ENCODE measurements around the gene GNAI2. TPM values are rescaled to one million over a fixed set of nuclear protein-coding genes. Genes with fewer than 3 reads are reported as not detected.

Gene GNAI2
- total RNA-seq, 1 experiment from 2014 or later = 185 TPM

DNA sequence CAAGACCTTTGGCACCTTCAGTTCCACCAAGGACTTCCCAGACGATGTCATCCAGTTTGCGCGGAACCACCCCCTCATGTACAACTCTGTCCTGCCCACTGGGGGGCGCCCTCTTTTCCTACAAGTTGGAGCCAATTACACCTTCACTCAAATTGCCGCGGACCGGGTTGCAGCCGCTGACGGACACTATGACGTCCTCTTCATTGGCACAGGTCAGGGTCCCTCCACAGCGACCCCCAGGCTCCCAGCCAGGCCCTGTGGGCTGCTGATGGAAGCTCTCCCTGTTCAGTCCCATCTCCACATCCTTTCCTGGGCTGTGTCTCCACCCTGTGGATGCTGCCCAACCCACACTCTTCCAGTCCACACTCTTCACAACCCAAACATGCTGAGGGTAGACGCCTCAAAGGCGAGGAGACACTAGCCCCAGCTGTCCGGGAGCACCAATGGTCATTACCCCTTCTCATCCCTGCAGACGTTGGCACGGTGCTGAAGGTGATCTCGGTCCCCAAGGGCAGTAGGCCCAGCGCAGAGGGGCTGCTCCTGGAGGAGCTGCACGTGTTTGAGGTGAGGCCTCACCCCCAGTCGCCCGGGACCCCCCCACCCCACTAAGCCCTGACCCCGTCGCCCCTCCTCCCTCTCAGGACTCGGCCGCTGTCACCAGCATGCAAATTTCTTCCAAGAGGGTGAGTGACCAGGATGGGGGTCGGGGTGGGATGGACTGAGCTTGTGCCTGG lies 38.5 kb downstream of the GNAI2 start:
- Mint-ChIP-seq H3K4me1 (peaks cover 27% of the 10 kb centered on the region), H3K36me3 (no peaks in the 10 kb centered on the region), H3K27me3 (ENCODE audit: low read depth) (peaks cover 64% of the 10 kb centered on the region), H3K4me3 (peak overlapping the region; percentile 80), H3K9me3 (no peaks in the 10 kb centered on the region), H3K27ac (peak overlapping the region; percentile 42; the same call in 1 of the 2 replicates)
- ChIA-PET POLR2A (interaction anchor here (0.8 to 1.3 kb wide), 4 partner anchors 18 to 58 kb away, joined by 3 read pairs; partner anchors contain the start of genes IFRD2 and TUSC2), CTCF (interaction anchor here (0.6 to 12.5 kb wide), 25 partner anchors 10 to 317 kb away, joined by 3 to 145 read pairs (median 7); partner anchors contain the start of genes GNAI2, GNAT1, HYAL1 and HYAL2)
- DNase-seq (ENCODE audit: low spot score) = peak; percentile 88
- ATAC-seq = peak; percentile 43
- TF ChIP-seq GABPB1 (CRISPR knock-in tag; IDR thresholded peaks at IDR 0.05) = no peak
- TF ChIP-seq, protein P1, sequence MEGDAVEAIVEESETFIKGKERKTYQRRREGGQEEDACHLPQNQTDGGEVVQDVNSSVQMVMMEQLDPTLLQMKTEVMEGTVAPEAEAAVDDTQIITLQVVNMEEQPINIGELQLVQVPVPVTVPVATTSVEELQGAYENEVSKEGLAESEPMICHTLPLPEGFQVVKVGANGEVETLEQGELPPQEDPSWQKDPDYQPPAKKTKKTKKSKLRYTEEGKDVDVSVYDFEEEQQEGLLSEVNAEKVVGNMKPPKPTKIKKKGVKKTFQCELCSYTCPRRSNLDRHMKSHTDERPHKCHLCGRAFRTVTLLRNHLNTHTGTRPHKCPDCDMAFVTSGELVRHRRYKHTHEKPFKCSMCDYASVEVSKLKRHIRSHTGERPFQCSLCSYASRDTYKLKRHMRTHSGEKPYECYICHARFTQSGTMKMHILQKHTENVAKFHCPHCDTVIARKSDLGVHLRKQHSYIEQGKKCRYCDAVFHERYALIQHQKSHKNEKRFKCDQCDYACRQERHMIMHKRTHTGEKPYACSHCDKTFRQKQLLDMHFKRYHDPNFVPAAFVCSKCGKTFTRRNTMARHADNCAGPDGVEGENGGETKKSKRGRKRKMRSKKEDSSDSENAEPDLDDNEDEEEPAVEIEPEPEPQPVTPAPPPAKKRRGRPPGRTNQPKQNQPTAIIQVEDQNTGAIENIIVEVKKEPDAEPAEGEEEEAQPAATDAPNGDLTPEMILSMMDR (IDR thresholded peaks at IDR 0.05) = peak; percentile 72

- no peak overlapping the region for H3K27ac Mint-ChIP-seq
- POLR2A ChIA-PET = interaction anchor here (0.8 to 1.5 kb wide), 5 partner anchors 15 to 58 kb away, joined by 3 to 5 read pairs (median 3); partner anchors contain the start of genes IFRD2 and TUSC2
- TF ChIP-seq, protein P2, sequence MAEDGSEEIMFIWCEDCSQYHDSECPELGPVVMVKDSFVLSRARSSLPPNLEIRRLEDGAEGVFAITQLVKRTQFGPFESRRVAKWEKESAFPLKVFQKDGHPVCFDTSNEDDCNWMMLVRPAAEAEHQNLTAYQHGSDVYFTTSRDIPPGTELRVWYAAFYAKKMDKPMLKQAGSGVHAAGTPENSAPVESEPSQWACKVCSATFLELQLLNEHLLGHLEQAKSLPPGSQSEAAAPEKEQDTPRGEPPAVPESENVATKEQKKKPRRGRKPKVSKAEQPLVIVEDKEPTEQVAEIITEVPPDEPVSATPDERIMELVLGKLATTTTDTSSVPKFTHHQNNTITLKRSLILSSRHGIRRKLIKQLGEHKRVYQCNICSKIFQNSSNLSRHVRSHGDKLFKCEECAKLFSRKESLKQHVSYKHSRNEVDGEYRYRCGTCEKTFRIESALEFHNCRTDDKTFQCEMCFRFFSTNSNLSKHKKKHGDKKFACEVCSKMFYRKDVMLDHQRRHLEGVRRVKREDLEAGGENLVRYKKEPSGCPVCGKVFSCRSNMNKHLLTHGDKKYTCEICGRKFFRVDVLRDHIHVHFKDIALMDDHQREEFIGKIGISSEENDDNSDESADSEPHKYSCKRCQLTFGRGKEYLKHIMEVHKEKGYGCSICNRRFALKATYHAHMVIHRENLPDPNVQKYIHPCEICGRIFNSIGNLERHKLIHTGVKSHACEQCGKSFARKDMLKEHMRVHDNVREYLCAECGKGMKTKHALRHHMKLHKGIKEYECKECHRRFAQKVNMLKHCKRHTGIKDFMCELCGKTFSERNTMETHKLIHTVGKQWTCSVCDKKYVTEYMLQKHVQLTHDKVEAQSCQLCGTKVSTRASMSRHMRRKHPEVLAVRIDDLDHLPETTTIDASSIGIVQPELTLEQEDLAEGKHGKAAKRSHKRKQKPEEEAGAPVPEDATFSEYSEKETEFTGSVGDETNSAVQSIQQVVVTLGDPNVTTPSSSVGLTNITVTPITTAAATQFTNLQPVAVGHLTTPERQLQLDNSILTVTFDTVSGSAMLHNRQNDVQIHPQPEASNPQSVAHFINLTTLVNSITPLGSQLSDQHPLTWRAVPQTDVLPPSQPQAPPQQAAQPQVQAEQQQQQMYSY (CRISPR knock-in tag; IDR thresholded peaks at IDR 0.05) = peak; percentile 30; the same call in 1 of the 2 replicates
- peak; percentile 52; the same call in 1 of the 2 replicates for TF ChIP-seq ETV6 (CRISPR knock-in tag; IDR thresholded peaks at IDR 0.05)
- TF ChIP-seq ZBTB21 (CRISPR knock-in tag; IDR thresholded peaks at IDR 0.05; ENCODE audit: borderline replicate concordance) = 0 out of 2 replicates have a peak, but pooled peaks have one; percentile 18
- TF ChIP-seq FOXP1 (CRISPR knock-in tag; IDR thresholded peaks at IDR 0.05; ENCODE audit: borderline replicate concordance) = peak; percentile 20; the same call in 1 of the 2 replicates
- peak; percentile 38; the same call in 1 of the 2 replicates for TF ChIP-seq ZBTB43 (CRISPR knock-in tag; IDR thresholded peaks at IDR 0.05)
- TF ChIP-seq ZNF121 (CRISPR knock-in tag; IDR thresholded peaks at IDR 0.05) = peak; percentile 38; the same call in 1 of the 2 replicates
- TF ChIP-seq TP53 (CRISPR knock-in tag; IDR thresholded peaks at IDR 0.05) = no peak
- TF ChIP-seq, protein P3, sequence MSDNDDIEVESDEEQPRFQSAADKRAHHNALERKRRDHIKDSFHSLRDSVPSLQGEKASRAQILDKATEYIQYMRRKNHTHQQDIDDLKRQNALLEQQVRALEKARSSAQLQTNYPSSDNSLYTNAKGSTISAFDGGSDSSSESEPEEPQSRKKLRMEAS (CRISPR knock-in tag; IDR thresholded peaks at IDR 0.05) = peak; percentile 78
- TF ChIP-seq CDX4 (CRISPR knock-in tag; IDR thresholded peaks at IDR 0.05; ENCODE audit: borderline replicate concordance) = no peak
- TF ChIP-seq, protein P4, sequence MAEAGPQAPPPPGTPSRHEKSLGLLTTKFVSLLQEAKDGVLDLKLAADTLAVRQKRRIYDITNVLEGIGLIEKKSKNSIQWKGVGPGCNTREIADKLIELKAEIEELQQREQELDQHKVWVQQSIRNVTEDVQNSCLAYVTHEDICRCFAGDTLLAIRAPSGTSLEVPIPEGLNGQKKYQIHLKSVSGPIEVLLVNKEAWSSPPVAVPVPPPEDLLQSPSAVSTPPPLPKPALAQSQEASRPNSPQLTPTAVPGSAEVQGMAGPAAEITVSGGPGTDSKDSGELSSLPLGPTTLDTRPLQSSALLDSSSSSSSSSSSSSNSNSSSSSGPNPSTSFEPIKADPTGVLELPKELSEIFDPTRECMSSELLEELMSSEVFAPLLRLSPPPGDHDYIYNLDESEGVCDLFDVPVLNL (CRISPR knock-in tag; IDR thresholded peaks at IDR 0.05; ENCODE audit: borderline replicate concordance, low read depth) = no peak
- TF ChIP-seq, protein P5, sequence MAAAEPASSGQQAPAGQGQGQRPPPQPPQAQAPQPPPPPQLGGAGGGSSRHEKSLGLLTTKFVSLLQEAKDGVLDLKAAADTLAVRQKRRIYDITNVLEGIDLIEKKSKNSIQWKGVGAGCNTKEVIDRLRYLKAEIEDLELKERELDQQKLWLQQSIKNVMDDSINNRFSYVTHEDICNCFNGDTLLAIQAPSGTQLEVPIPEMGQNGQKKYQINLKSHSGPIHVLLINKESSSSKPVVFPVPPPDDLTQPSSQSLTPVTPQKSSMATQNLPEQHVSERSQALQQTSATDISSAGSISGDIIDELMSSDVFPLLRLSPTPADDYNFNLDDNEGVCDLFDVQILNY (CRISPR knock-in tag; IDR thresholded peaks at IDR 0.05) = peak; percentile 52; the same call in 1 of the 2 replicates
- TF ChIP-seq, protein P6, sequence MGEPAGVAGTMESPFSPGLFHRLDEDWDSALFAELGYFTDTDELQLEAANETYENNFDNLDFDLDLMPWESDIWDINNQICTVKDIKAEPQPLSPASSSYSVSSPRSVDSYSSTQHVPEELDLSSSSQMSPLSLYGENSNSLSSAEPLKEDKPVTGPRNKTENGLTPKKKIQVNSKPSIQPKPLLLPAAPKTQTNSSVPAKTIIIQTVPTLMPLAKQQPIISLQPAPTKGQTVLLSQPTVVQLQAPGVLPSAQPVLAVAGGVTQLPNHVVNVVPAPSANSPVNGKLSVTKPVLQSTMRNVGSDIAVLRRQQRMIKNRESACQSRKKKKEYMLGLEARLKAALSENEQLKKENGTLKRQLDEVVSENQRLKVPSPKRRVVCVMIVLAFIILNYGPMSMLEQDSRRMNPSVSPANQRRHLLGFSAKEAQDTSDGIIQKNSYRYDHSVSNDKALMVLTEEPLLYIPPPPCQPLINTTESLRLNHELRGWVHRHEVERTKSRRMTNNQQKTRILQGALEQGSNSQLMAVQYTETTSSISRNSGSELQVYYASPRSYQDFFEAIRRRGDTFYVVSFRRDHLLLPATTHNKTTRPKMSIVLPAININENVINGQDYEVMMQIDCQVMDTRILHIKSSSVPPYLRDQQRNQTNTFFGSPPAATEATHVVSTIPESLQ (CRISPR knock-in tag; IDR thresholded peaks at IDR 0.05) = no peak
- 0 out of 2 replicates have a peak, but pooled peaks have one; percentile 24 for TF ChIP-seq FOXK1 (CRISPR knock-in tag; IDR thresholded peaks at IDR 0.05)
- TF ChIP-seq ERG (CRISPR knock-in tag; IDR thresholded peaks at IDR 0.05) = no peak
Measured at GRCh38 chr3:50275141-50275995, 39.4 kb downstream of the GNAI2 start.

More at GRCh38 chr3:50275141-50275995, 39.4 kb downstream of the GNAI2 start:
- Mint-ChIP-seq H3K4me3 (peak overlapping the region; percentile 80), H3K9me3 (no peaks in the 10 kb centered on the region), H3K4me1 (peaks cover 27% of the 10 kb centered on the region), H3K27me3 (ENCODE audit: low read depth) (peaks cover 64% of the 10 kb centered on the region), H3K36me3 (no peaks in the 10 kb centered on the region)
- CTCF ChIA-PET = interaction anchor here (0.6 to 12.5 kb wide), 28 partner anchors 9 to 317 kb away, joined by 3 to 145 read pairs (median 6); partner anchors contain the start of genes GNAI2, GNAT1, HYAL1 and HYAL2
- peak; percentile 70 for DNase-seq (ENCODE audit: low spot score)
- ATAC-seq = peak; percentile 19

All from WTC11 (cell line).